Smooth muscle cell (in vitro differentiated cells): ENCODE results near the gene CAP1. TPM values are rescaled to one million over a fixed set of nuclear protein-coding genes. Genes with fewer than 3 reads are reported as not detected.

Experiments
- DNase-seq: peaks from one replicate; lab custom pipeline; 2025; ENCODE audit not compliant: unreplicated experiment; lab: John Stamatoyannopoulos, UW
- H2AFZ ChIP-seq: fragments of 200-600 bp; sonication (generic); 2 replicates; pipeline ENCODE4 v1.6.0; 2016; ENCODE audit warnings: antibody characterized with exemption, low read depth, mild to moderate bottlenecking
- H3F3A ChIP-seq: fragments of 200-600 bp; sonication (generic); 2 replicates; pipeline ENCODE4 v1.6.0; 2017; ENCODE audit warnings: antibody characterized with exemption, low read depth
- H3K27ac ChIP-seq: fragments of 200-600 bp; sonication (generic); 2 replicates; pipeline ENCODE4 v1.5.1; 2016; ENCODE audit warnings: low read depth, mild to moderate bottlenecking
- H3K27me3 ChIP-seq: fragments of 200-600 bp; sonication (generic); 2 replicates; pipeline ENCODE4 v1.6.1; 2016; ENCODE audit warnings: low read depth, mild to moderate bottlenecking
- H3K36me3 ChIP-seq: fragments of 200-600 bp; sonication (generic); 2 replicates; pipeline ENCODE4 v1.5.1; 2016; ENCODE audit warnings: low read depth
- H3K4me1 ChIP-seq: fragments of 200-600 bp; sonication (generic); 2 replicates; pipeline ENCODE4 v1.5.1; 2016; ENCODE audit warnings: low read depth
- H3K4me2 ChIP-seq: fragments of 200-600 bp; sonication (generic); 2 replicates; pipeline ENCODE4 v1.6.0; 2016; ENCODE audit warnings: mild to moderate bottlenecking
- H3K4me3 ChIP-seq: fragments of 200-600 bp; sonication (generic); 2 replicates; pipeline ENCODE4 v1.5.1; 2016; ENCODE audit warnings: mild to moderate bottlenecking
- H3K79me2 ChIP-seq: fragments of 200-600 bp; sonication (generic); 2 replicates; pipeline ENCODE4 v1.6.0; 2016; ENCODE audit warnings: low read depth, mild to moderate bottlenecking
- H3K9ac ChIP-seq: fragments of 200-600 bp; sonication (generic); 2 replicates; pipeline ENCODE4 v1.6.0; 2016; ENCODE audit warnings: low read depth
- H3K9me3 ChIP-seq: fragments of 200-600 bp; sonication (generic); replicated peaks from 2 replicates; pipeline ENCODE4 v1.5.1; 2016; ENCODE audit warnings: low read depth
- H4K20me1 ChIP-seq: fragments of 200-600 bp; sonication (generic); 2 replicates; pipeline ENCODE4 v1.6.0; 2016; ENCODE audit warnings: low read depth
- WGBS: methylation state at CpG from one replicate; pipeline ENCODE4 v1.1.7; 2016; ENCODE audit warnings: low lambda C conversion rate; 5-methylcytosine and 5-hydroxymethylcytosine counted together
- polyA plus RNA-seq: library from polyadenylated mRNA; unstranded; fragments of >200 nt; fragmentation: Nextera tagmentation; extraction: Ambion mirVana; gene quantifications from 2 replicates; pipeline ENCODE4 v1.2.1, GENCODE V29; 2016
- total RNA-seq: library from RNA; depleted of rRNA; stranded (reverse); fragments of >200 nt; gene quantifications from 2 replicates; pipeline ENCODE4 v1.2.3, GENCODE V29; 2014
- TF ChIP-seq, protein P1 (sequence below): fragments of 200-600 bp; sonication (generic); IDR thresholded peaks from 2 replicates; pipeline ENCODE4 v1.5.1; 2017; ENCODE audit warnings: borderline replicate concordance, mild to moderate bottlenecking, antibody characterized with exemption; ENCODE audit not compliant: insufficient read depth, poor library complexity, severe bottlenecking

The CAP1 gene
- total and polyA plus RNA-seq, 2 experiments from 2014 or later: 381 to 390 TPM

DNA sequence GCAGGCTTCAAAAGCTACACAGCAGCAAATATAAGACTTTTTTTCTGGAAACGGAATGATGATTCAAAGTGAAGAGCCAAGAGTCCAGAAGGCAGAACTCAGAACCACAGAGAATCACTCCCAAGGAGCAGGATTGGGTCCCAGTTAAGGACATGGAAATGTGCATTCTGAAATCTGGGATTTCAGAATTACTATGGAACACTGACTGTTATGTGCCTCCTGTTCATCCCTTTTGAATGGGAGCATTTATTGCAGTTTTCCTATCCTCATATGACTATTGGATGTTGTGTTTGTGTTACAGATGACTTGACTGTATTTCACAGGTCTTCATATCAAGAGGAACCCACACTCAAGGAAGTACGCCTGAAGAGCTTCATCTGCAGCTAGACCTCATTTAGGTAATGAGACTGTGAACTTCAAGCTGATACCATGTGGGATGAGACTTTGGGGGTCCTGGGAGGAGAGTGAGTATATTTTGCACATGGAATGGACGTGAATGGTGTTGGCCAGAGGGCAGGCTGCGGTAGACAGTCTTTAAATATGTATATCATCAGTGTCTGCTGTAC, 17.1 kb upstream of the CAP1 start:
- H2AFZ ChIP-seq: no peak overlapping the region
- no peak for DNase-seq
- no peaks in the 10 kb centered on the region for H3K36me3 ChIP-seq
- no peaks in the 10 kb centered on the region for H3K9me3 ChIP-seq
- no peak overlapping the region for H3K27ac ChIP-seq
- no peak overlapping the region for H3K4me2 ChIP-seq
- no peaks in the 10 kb centered on the region for H4K20me1 ChIP-seq
- TF ChIP-seq, protein P1, sequence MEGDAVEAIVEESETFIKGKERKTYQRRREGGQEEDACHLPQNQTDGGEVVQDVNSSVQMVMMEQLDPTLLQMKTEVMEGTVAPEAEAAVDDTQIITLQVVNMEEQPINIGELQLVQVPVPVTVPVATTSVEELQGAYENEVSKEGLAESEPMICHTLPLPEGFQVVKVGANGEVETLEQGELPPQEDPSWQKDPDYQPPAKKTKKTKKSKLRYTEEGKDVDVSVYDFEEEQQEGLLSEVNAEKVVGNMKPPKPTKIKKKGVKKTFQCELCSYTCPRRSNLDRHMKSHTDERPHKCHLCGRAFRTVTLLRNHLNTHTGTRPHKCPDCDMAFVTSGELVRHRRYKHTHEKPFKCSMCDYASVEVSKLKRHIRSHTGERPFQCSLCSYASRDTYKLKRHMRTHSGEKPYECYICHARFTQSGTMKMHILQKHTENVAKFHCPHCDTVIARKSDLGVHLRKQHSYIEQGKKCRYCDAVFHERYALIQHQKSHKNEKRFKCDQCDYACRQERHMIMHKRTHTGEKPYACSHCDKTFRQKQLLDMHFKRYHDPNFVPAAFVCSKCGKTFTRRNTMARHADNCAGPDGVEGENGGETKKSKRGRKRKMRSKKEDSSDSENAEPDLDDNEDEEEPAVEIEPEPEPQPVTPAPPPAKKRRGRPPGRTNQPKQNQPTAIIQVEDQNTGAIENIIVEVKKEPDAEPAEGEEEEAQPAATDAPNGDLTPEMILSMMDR: no peak
- no peaks in the 10 kb centered on the region for H3F3A ChIP-seq
- H3K79me2 ChIP-seq: no peaks in the 10 kb centered on the region
- no peaks in the 10 kb centered on the region for H3K27me3 ChIP-seq
- no peak overlapping the region for H3K9ac ChIP-seq
- H3K4me3 ChIP-seq: no peak overlapping the region
- WGBS: 92% methylated on average over 4 of the region's 4 CpGs
- H3K4me1 ChIP-seq: no peaks in the 10 kb centered on the region

DNA sequence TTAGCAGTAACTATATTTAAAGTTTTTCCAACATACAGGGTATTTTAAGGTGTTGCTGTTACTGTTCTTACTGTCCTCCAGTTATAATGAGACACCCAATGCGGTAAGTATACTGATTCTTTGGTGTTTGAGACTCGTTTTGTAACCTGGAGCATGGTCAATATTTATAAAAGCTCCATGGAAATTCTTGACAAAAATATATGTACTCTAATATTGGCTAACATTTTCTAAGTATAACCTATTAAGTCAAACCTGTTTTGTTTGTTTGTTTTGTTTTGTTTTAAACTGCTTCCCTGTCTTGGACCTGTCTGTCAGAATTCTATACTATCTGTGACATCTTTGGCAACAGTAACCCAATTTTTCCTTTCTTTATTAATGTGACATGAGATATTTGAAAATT, 15.9 kb upstream of the CAP1 start:
- no peak overlapping the region for H3K9ac ChIP-seq
- H3K36me3 ChIP-seq: no peaks in the 10 kb centered on the region
- H3K79me2 ChIP-seq: no peaks in the 10 kb centered on the region
- TF ChIP-seq, protein P1: no peak
- H3K4me2 ChIP-seq: no peak overlapping the region
- no peaks in the 10 kb centered on the region for H3K4me1 ChIP-seq
- no peak overlapping the region for H2AFZ ChIP-seq
- 83% methylated on average over 2 of the region's 2 CpGs for WGBS
- H3K27ac ChIP-seq: no peak overlapping the region
- no peak overlapping the region for H3K4me3 ChIP-seq
- no peaks in the 10 kb centered on the region for H3K9me3 ChIP-seq
- no peak for DNase-seq
- H4K20me1 ChIP-seq: no peaks in the 10 kb centered on the region
- H3F3A ChIP-seq: no peaks in the 10 kb centered on the region
- no peaks in the 10 kb centered on the region for H3K27me3 ChIP-seq

DNA sequence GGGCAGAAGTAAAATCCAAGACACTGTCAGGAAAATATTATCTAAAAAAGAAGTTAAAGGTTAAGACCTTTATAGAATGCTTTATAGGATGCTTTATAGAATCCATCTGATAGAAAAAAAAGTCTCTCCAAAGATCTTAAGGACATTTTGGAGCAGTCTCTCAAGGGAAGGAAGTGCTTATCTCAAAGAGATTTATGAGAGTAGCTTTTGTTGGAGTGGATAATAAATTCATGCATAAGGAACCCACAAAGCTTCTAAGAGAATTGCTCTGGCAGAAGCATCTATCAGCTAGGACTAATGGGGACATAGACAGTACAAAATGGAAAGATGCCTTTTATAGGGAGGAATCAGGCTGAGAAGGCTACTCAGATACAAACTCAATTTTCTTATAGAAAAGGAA, 12.9 kb upstream of the CAP1 start:
- DNase-seq: no peak
- no peaks in the 10 kb centered on the region for H3K79me2 ChIP-seq
- no peak overlapping the region for H3K27ac ChIP-seq
- H3F3A ChIP-seq: no peaks in the 10 kb centered on the region
- no peaks in the 10 kb centered on the region for H4K20me1 ChIP-seq
- no peaks in the 10 kb centered on the region for H3K9me3 ChIP-seq
- H3K27me3 ChIP-seq: no peaks in the 10 kb centered on the region
- no peak overlapping the region for H3K4me2 ChIP-seq
- no peaks in the 10 kb centered on the region for H3K4me1 ChIP-seq
- H3K36me3 ChIP-seq: no peaks in the 10 kb centered on the region
- H3K9ac ChIP-seq: no peak overlapping the region
- TF ChIP-seq, protein P1: no peak
- H3K4me3 ChIP-seq: no peak overlapping the region
- no peak overlapping the region for H2AFZ ChIP-seq

DNA sequence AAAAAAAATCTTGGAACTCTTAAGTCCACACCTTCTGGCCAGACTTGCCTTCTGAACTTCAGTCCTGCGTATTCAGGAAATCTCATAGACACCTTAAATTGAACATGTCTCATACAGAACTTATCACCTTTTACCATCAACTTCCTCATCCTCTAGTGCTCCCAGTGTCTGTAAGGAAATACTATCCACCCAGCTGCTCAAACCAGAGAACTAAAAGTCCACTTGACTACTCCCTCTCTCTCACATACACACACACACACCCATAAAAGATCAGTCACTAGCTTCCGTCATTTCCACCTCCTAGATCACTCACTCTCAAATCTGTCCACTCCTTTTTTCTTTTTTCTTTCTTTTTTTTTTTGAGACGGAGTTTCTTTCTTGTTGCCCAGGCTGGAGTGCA, 10.9 kb upstream of the CAP1 start:
- Histone ChIP-seq H3K36me3 (no peaks in the 10 kb centered on the region), H3K27me3 (no peaks in the 10 kb centered on the region), H3K4me1 (no peaks in the 10 kb centered on the region), H2AFZ (no peak overlapping the region), H3K27ac (no peak overlapping the region), H3K79me2 (no peaks in the 10 kb centered on the region), H3K4me2 (no peak overlapping the region), H3K9ac (no peak overlapping the region), H3F3A (no peaks in the 10 kb centered on the region), H3K9me3 (no peaks in the 10 kb centered on the region), H3K4me3 (no peak overlapping the region), H4K20me1 (no peaks in the 10 kb centered on the region)
- WGBS: 84% methylated on average over 3 of the region's 3 CpGs
- TF ChIP-seq, protein P1: no peak
- DNase-seq: no peak
